Thyroid gland (tissue), 4 donors: ENCODE results near the gene ACAD8. TPM values are rescaled to one million over a fixed set of nuclear protein-coding genes. Genes with fewer than 3 reads are reported as not detected.

Experiments
- DNase-seq, 2 donors: peaks; one replicate each; pipeline ENCODE4 v3.0.0-alpha.2; 2019
- H3K27ac ChIP-seq, 3 donors: fragments of 200-600 bp; sonication (generic); 1 replicate in 2 of 3; 2 replicates in 1 of 3; pipeline ENCODE4 v1.5.1; 2016 to 2019; ENCODE audit warnings: mild to moderate bottlenecking in 1 of 3, moderate library complexity in 1 of 3
- H3K27me3 ChIP-seq: fragments of 200-600 bp; sonication (generic); one replicate; pipeline ENCODE4 v1.5.1; 2019
- H3K36me3 ChIP-seq, 2 donors: fragments of 200-600 bp; sonication (generic); one replicate each; pipeline ENCODE4 v1.5.1; 2016 to 2019
- H3K4me1 ChIP-seq, 2 donors: fragments of 200-600 bp; sonication (generic); one replicate each; pipeline ENCODE4 v1.5.1; 2017 to 2019
- H3K4me3 ChIP-seq, 3 donors: fragments of 200-600 bp; sonication (generic); replicated peaks in 1 of 3; 1 replicate in 2 of 3; 2 replicates in 1 of 3; pipeline ENCODE4 v1.5.1; 2016; ENCODE audit warnings: mild to moderate bottlenecking in 1 of 3
- H3K9me3 ChIP-seq: fragments of 200-600 bp; sonication (generic); one replicate; pipeline ENCODE4 v1.5.1; 2017
- CTCF ChIP-seq, 6 experiments: fragments of 200-600 bp in 3 of 6; fragments of 450-650 bp in 3 of 6; sonication (generic) in 3 of 6; IDR thresholded peaks; one replicate each; pipeline ENCODE4 v1.5.1; 2016 to 2019; ENCODE audit warnings: antibody characterized with exemption in 6 of 6, mild to moderate bottlenecking in 2 of 6, inconsistent platforms in 1 of 6, moderate library complexity in 1 of 6
- POLR2A ChIP-seq, 2 donors: fragments of 450-650 bp; IDR thresholded peaks; one replicate each; pipeline ENCODE4 v1.6.1; 2017; ENCODE audit warnings: antibody characterized with exemption in 2 of 2, mild to moderate bottlenecking in 2 of 2, moderate library complexity in 1 of 2
- WGBS, 2 donors: methylation state at CpG; one replicate each; pipeline ENCODE4 v1.1.5; 2017; 5-methylcytosine and 5-hydroxymethylcytosine counted together
- intact Hi-C: fragments of 100-400 bp; cut with DNase I; formaldehyde crosslinking; loops from one replicate; pipeline ENCODE4 v1.15.1; 2023
- total RNA-seq, 4 donors: library from RNA; depleted of rRNA; stranded (reverse); fragments of >200 nt; gene quantifications; one replicate each; pipeline ENCODE4 v1.2.3, GENCODE V29; 2016

ACAD8 gene
- 100 to 1,000 TPM in 1 of 4 donors, 10 to 100 TPM in 3; 57.2 to 130 (median 73.2) TPM for total RNA-seq

- WGBS, 2 donors, result 0 to 4% methylated on average over 13 to 19 of the region's 70 CpGs
- DNase-seq, result peak; percentile 98
- H3K4me1 ChIP-seq, result peaks cover 12 to 36% of the 10 kb centered on the region in 2 donors
- peak within 1 kb of the TSS; percentile 20 to 75 (median 73) for H3K27ac ChIP-seq
- peaks cover 17 to 18% of the 10 kb centered on the region in 2 donors for H3K36me3 ChIP-seq
- no peaks in the 10 kb centered on the region for H3K9me3 ChIP-seq
- H3K4me3 ChIP-seq, result peak within 1 kb of the TSS; percentile 61 to 96 (median 73)
- no peaks in the 10 kb centered on the region for H3K27me3 ChIP-seq
- peak in 5 of 6 experiments; percentile 10 to 61 (median 39) for TF ChIP-seq CTCF (IDR thresholded peaks at IDR 0.05)
- peak in 1 of 2 donors; percentile 84 for TF ChIP-seq POLR2A (IDR thresholded peaks at IDR 0.05)
- intact Hi-C loops, result loop anchor here (5.0 kb wide), 1 partner anchor 79 kb away; the partner anchor contains the start of gene GLB1L2
Measured at GRCh38 chr11:134253188-134253993, at the start of gene ACAD8, which contains the start of gene THYN1. TSS of gene ACAD8 (plus strand) at chr11:134253568. CDS start at chr11:134253601, 33 bp downstream. TSS of gene THYN1 (minus strand) at chr11:134253352. CDS start at chr11:134252882, 470 bp downstream.

DNA sequence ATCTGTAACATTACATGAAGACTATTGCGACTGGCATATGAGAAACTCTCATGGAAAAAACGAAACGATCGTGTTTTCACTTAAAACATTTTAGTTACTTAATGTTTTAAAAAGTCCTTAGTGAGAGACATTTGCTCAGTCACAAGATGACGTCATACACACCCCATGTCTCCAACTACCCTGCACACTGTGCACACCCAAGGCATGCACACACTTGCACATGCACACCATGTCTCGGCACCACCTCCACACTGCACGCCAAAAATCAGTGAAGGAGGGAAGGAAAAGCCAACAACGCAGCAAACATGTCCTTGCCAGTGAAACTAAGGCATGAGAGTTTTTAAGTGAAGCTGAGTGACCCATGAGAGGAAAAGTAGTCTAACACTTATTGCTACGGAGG lies 47.6 kb upstream of the ACAD8 start:
- no peak for TF ChIP-seq POLR2A (IDR thresholded peaks at IDR 0.05)
- no peak for TF ChIP-seq CTCF (IDR thresholded peaks at IDR 0.05)
- Histone ChIP-seq H3K4me3 (no peak overlapping the region), H3K27me3 (no peaks in the 10 kb centered on the region), H3K9me3 (no peaks in the 10 kb centered on the region), H3K36me3 (peaks cover 26 to 49% of the 10 kb centered on the region in 2 donors), H3K27ac (no peak overlapping the region), H3K4me1 (no peaks in the 10 kb centered on the region)
- intact Hi-C loops, result no loop called here
- WGBS, 2 donors, result 95 to 97% methylated on average over 9 of the region's 9 CpGs
- no peak for DNase-seq

DNA sequence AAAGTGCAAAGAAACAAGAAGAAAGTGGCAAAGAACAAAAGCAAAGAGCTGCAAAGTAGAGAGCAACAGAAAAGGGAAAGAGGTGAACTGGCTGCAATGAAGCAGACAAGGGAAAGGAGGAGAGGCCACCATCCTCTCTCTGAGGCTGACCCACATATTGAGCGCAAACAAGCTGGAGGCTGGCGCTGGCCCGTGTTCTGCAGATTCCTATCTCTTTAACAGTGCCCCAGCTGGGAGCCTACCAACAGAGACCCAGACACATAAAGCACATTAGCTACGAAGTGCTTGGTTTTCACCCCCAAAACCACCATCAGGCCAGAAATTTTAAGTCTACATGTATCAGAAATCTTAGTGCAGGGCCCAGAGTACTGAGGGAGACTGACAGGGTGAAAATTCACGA lies 47.2 kb upstream of the ACAD8 start:
- no peak for TF ChIP-seq CTCF (IDR thresholded peaks at IDR 0.05)
- no peak for TF ChIP-seq POLR2A (IDR thresholded peaks at IDR 0.05)
- H3K9me3 ChIP-seq, result no peaks in the 10 kb centered on the region
- no peak for DNase-seq
- intact Hi-C loops, result no loop called here
- H3K4me3 ChIP-seq, result no peak overlapping the region
- peaks cover 26 to 47% of the 10 kb centered on the region in 2 donors for H3K36me3 ChIP-seq
- H3K27me3 ChIP-seq, result no peaks in the 10 kb centered on the region
- WGBS, 2 donors, result 92 to 95% methylated on average over 5 of the region's 5 CpGs
- H3K4me1 ChIP-seq, result no peaks in the 10 kb centered on the region
- H3K27ac ChIP-seq, result no peak overlapping the region

GRCh38 chr11:134207538-134208239 lies 45.7 kb upstream of the ACAD8 start:
- peak; percentile 21 to 25 for DNase-seq
- H3K36me3 ChIP-seq, result peaks cover 21 to 32% of the 10 kb centered on the region in 2 donors
- no peaks in the 10 kb centered on the region for H3K27me3 ChIP-seq
- no peak overlapping the region for H3K4me3 ChIP-seq
- 90% methylated on average over 16 of the region's 16 CpGs for WGBS, 2 donors
- intact Hi-C loops, result no loop called here
- TF ChIP-seq POLR2A (IDR thresholded peaks at IDR 0.05), result no peak
- TF ChIP-seq CTCF (IDR thresholded peaks at IDR 0.05), result peak; percentile 37 to 63 (median 42)
- H3K27ac ChIP-seq, result no peak overlapping the region
- no peaks in the 10 kb centered on the region for H3K4me1 ChIP-seq
- H3K9me3 ChIP-seq, result no peaks in the 10 kb centered on the region
